Activated CD4-positive, alpha-beta memory T cell treated with anti-CD3 and anti-CD28 coated beads for 36 hours (primary cell): ENCODE results near the gene AK9. TPM values are rescaled to one million over a fixed set of nuclear protein-coding genes. Genes with fewer than 3 reads are reported as not detected.
A peak's percentile ranks its signal among the peaks of the same experiment; 100 is the strongest.
"Not testable (repeated sequence)": the region's sequence is repeated elsewhere in the genome, so short reads cannot be mapped to it uniquely, and the experiment has no call there.

Experiments
- CTCF ChIA-PET: fragments of 350-600 bp; sonication (Branson Sonifier 250); formaldehyde crosslinking; loops from one replicate; lab custom pipeline; 2021; ENCODE audit warnings: antibody characterized with exemption, inconsistent platforms; lab: Charles Lee
- POLR2A ChIA-PET: fragments of 350-600 bp; sonication (Branson Sonifier 250); formaldehyde crosslinking; loops from one replicate; lab custom pipeline; 2021; ENCODE audit warnings: antibody characterized with exemption; lab: Charles Lee
- DNase-seq: peaks from one replicate; pipeline ENCODE4 v3.0.0-alpha.2; 2020
- H3K27ac Mint-ChIP-seq: one replicate; pipeline ENCODE4 v1.8.0; 2021; ENCODE audit warnings: mixed read lengths
- H3K27me3 Mint-ChIP-seq: one replicate; pipeline ENCODE4 v1.8.0; 2021; ENCODE audit warnings: mixed read lengths
- H3K36me3 Mint-ChIP-seq: one replicate; pipeline ENCODE4 v1.8.0; 2021; ENCODE audit warnings: mixed read lengths
- H3K4me1 Mint-ChIP-seq: one replicate; pipeline ENCODE4 v1.8.0; 2021; ENCODE audit warnings: low read depth, mixed read lengths
- H3K4me3 Mint-ChIP-seq: one replicate; pipeline ENCODE4 v1.8.0; 2021; ENCODE audit warnings: mild to moderate bottlenecking, mixed read lengths
- H3K9me3 Mint-ChIP-seq: one replicate; pipeline ENCODE4 v1.8.0; 2021; ENCODE audit warnings: mixed read lengths
- intact Hi-C: fragments of 100-400 bp; cut with micrococcal nuclease; formaldehyde crosslinking; loops from one replicate; pipeline ENCODE4 v1.15.1; 2023
- total RNA-seq, 2 experiments: library from RNA; stranded (reverse); gene quantifications; one replicate each; pipeline ENCODE4 v1.2.3, GENCODE V29; 2021

Gene AK9
- total RNA-seq, 2 experiments from 2014 or later, result 2.2 to 2.8 TPM

DNA sequence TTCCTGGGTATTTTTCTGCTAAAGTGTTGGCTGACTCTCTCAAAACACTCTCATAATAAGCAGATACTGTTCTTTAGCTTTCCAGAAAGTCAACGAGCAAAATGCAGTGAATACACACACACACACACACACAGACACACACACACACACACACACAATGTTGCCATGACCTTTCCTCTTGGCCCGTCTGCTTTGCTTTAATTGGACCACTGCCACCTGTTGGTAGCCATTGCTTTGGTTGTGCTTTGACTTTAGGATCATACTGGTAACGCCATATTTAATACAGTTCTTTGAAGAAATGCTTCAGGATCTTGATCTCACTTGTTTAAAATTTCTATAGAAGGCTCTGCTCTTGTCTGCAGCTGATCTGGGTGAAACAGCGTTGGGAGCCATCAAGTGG is 4.5 kb upstream of the AK9 start:
- peaks cover 12% of the 10 kb centered on the region for H3K4me1 Mint-ChIP-seq
- no peak overlapping the region for H3K4me3 Mint-ChIP-seq
- H3K9me3 Mint-ChIP-seq, result no peaks in the 10 kb centered on the region
- H3K36me3 Mint-ChIP-seq, result peaks cover 10% of the 10 kb centered on the region
- POLR2A ChIA-PET, result no interaction called here
- peak; percentile 34 for DNase-seq
- H3K27ac Mint-ChIP-seq, result no peak overlapping the region
- H3K27me3 Mint-ChIP-seq, result no peaks in the 10 kb centered on the region
- intact Hi-C loops, result loop anchor here (10.0 kb wide), 2 partner anchors 101 to 511 kb away; no protein-coding TSS in a partner anchor
- CTCF ChIA-PET, result interaction anchor here (1.0 to 1.7 kb wide), 5 partner anchors 8 to 99 kb away, joined by 3 to 4 read pairs (median 3); no protein-coding TSS in a partner anchor

DNA sequence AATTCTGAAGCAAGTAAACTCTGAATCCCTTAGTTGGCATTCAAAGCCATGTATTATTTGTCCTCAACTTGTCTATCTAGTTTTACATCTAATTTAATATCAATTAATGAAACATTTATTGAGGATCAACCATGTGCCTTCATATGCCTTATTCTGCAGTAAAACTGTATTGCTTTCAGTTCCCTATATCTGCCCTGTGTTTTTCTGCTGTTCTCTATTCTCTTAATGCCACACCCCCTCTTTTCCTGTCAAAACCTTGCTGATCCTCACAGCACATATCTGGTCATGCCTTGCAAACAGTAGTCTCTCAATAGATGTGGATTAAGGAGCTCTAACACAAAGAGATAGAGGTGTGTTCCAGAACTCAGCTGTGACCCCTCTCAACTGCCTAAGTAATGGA is 2.1 kb upstream of the AK9 start:
- no peaks in the 10 kb centered on the region for H3K9me3 Mint-ChIP-seq
- no peak overlapping the region for H3K27ac Mint-ChIP-seq
- ChIA-PET CTCF (interaction anchor here (1.1 to 1.6 kb wide), 3 partner anchors 9 to 347 kb away, joined by 5 to 8 read pairs (median 5); no protein-coding TSS in a partner anchor), POLR2A (no interaction called here)
- H3K36me3 Mint-ChIP-seq, result peaks cover 10% of the 10 kb centered on the region
- peaks cover 16% of the 10 kb centered on the region for H3K4me1 Mint-ChIP-seq
- H3K27me3 Mint-ChIP-seq, result no peaks in the 10 kb centered on the region
- intact Hi-C loops, result loop anchor here (10.0 kb wide), 2 partner anchors 98 to 508 kb away; no protein-coding TSS in a partner anchor
- DNase-seq, result no peak
- H3K4me3 Mint-ChIP-seq, result no peak overlapping the region

DNA sequence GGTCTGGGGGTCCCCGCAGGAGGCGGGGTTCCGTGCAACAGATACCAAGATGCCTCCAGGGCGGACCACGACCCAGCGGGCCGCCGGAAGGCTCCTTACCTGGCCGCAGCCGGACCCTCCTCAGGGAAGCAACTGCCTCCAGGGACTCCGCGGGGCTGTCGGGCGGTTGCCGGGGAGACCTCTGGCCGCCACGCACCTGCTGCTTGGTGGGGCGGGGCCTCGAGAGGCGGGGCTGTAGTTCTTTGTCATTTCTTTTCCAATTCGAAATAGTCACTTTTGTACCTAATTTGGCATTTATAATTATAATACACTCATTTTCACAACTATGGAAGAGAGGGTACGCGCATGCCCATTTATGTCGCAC is 647 bp downstream of the AK9 start:
- ChIA-PET CTCF (interaction anchor here (3.0 kb wide), 1 partner anchor 349 kb away, joined by 26 read pairs; no protein-coding TSS in a partner anchor), POLR2A (interaction anchor here (2.0 kb wide), 1 partner anchor 350 kb away, joined by 5 read pairs; no protein-coding TSS in a partner anchor)

DNA sequence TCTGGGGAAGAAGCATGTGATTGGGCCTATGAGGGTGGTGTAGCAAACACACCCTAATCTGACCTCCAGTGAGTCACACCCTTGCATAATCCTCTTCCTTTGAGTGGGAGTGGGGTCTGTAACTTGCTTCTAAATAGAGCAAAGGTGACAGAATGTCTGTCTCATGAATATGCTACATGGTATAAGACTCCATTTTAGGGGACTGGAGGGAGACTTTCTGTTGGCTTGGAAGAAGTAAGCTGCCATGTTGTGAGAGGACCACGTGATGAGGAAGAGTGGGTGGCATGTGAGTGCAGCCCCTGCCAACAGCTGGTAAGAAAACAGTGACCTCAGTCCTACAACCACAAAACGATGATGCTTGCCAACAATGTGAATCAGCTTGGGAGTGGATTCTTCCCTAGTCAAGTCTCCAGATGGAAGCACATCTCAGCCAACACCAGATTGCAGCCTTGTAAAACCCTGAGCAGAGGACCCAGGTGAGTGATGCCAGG is 3.7 kb downstream of the AK9 start:
- intact Hi-C loops, result loop anchor here (5.0 kb wide), 1 partner anchor 205 kb away; the partner anchor contains the start of gene ZBTB24
- CTCF ChIA-PET, result interaction anchor here (0.7 to 1.8 kb wide), 3 partner anchors 18 to 352 kb away, joined by 3 to 9 read pairs (median 4); no protein-coding TSS in a partner anchor
- peak overlapping the region; percentile 31 for H3K27ac Mint-ChIP-seq
- peaks cover 24% of the 10 kb centered on the region for H3K4me1 Mint-ChIP-seq
- no peak overlapping the region for H3K4me3 Mint-ChIP-seq
- no peaks in the 10 kb centered on the region for H3K27me3 Mint-ChIP-seq
- peaks cover 5% of the 10 kb centered on the region for H3K9me3 Mint-ChIP-seq
- peaks cover 2% of the 10 kb centered on the region for H3K36me3 Mint-ChIP-seq
- DNase-seq, result peak; percentile 25
- POLR2A ChIA-PET, result no interaction called here

More for the DNA sequence above, 647 bp downstream of the AK9 start:
- Mint-ChIP-seq H3K4me3 (peak overlapping the region; percentile 96), H3K36me3 (no peaks in the 10 kb centered on the region), H3K9me3 (no peaks in the 10 kb centered on the region), H3K27ac (peak overlapping the region; percentile 89), H3K4me1 (peaks cover 30% of the 10 kb centered on the region), H3K27me3 (no peaks in the 10 kb centered on the region)
- intact Hi-C loops, result loop anchor here (2.0 to 10.0 kb wide), 7 partner anchors 14 to 596 kb away; partner anchors contain the start of genes CD164, CEP57L1 and SESN1
- DNase-seq, result peak; percentile 79

DNA sequence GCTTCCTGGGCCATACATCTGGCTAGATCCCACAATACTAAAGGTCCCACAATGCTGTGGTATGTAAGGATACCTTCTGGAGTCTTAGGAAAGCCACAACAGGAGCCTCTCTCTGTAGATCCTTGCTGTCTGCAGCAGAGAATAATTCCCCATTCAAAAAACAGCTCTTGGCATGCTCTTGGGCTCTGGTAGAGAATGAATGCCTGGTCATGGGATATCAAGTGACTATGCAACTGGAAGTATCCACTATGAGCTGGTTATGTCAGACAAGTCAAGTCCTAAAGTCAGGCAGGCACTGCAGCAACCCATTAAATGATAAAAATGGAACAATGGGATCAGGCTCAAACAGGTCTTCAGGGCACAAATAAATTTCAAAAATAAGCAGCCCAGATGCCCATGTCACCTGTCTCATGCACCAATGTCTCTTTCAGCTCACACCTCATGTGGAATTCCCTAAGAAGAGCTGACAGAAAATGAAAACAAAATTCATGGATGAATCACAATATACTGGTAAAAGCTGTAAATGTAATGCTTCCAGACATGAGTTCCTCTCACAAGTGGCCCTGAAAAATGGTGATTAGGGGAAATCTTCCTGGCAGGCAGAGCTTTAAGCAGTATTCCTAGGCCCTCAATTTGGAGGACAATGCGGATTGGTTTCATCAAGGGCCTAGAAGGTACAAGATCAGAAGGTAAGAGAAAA is 4.3 kb downstream of the AK9 start:
- ChIA-PET POLR2A (no interaction called here), CTCF (interaction anchor here (0.7 to 1.8 kb wide), 4 partner anchors 9 to 353 kb away, joined by 3 to 9 read pairs (median 4); no protein-coding TSS in a partner anchor)
- intact Hi-C loops, result loop anchor here (5.0 kb wide), 1 partner anchor 204 kb away; the partner anchor contains the start of gene ZBTB24
- DNase-seq, result no peak
- Mint-ChIP-seq H3K4me3 (no peak overlapping the region), H3K36me3 (peaks cover 4% of the 10 kb centered on the region), H3K4me1 (peaks cover 20% of the 10 kb centered on the region), H3K27ac (peak overlapping the region; percentile 31), H3K27me3 (no peaks in the 10 kb centered on the region), H3K9me3 (peaks cover 5% of the 10 kb centered on the region)

DNA sequence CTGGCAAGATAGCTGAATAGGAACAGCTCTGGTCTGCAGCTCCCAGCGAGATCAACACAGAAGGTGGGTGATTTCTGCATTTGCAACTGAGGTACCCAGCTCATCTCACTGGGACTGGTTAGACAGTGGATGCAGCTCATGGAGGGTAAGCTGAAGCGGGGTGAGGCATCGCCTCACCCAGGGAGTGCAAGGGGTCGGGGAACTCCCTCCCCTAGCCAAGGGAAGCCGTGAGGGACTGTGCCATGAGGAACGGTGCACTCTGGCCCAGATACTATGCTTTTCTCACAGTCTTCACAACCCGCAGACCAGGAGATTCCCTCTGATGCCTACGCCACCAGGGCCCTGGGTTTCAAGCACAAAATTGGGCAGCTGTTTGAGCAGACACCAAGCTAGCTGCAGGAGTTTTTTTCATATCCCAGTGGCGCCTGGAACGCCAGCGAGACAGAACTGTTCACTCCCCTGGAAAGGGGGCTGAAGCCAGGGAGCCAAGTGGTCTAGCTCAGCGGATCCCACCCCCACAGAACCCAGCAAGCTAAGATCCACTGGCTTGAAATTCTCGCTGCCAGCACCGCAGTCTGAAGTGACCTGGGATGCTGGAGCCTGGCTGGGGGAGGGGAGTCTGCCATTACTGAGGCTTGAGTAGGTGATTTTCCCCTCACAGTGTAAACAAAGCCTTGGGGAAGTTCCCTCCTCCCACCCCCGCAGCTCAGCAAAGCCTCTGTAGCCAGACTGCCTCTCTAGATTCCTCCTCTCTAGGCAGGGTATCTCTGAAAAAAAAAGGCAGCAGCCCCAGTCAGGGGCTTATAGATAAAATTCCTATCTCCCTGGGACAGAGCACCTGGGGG is 12.1 kb downstream of the AK9 start:
- DNase-seq, result peak; percentile 58
- H3K27me3 Mint-ChIP-seq, H3K9me3 Mint-ChIP-seq, POLR2A ChIA-PET, intact Hi-C loops, H3K27ac Mint-ChIP-seq, H3K4me1 Mint-ChIP-seq, H3K4me3 Mint-ChIP-seq: not testable (repeated sequence)
- CTCF ChIA-PET, result interaction anchor here (1.2 kb wide), 1 partner anchor 26 kb away, joined by 3 read pairs; no protein-coding TSS in a partner anchor
- H3K36me3 Mint-ChIP-seq, result peaks cover 11% of the 10 kb centered on the region

DNA sequence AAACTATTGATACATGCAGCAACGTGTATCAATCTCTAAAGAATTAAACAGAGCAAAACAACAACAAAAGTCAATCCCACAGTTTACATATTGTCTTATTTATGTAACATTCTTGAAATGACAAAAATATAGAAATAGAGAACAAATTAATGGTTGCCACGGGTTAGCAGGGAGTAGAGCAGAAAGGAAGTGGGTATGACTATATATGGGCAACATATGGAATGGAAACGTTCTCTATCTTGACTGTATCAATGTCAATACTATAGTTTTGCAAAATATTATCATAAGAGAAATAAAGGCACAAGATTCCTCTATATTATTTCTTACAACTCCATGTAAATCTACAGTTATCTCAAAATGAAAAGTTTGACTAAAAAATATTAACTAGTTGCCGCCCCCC is 12.8 kb downstream of the AK9 start:
- intact Hi-C loops, result no loop called here
- H3K4me3 Mint-ChIP-seq, result no peak overlapping the region

DNA sequence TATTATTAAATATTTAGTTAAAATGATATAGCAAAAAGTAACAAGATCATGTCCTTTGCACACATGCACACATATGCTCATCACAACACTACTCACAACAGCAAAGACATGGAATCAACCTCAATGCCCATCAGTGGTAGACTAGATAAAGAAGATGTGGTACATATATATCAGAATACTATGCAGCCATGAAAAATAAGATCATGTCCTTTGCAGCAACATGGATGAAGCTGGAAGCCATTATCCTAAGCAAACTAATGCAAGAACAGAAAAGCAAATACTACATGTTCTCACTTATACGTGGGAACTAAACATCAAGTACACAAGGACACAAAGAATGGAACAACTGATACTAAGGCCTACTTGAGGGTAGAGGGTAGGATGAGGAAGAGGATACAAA is 14.3 kb downstream of the AK9 start:
- peaks cover 4% of the 10 kb centered on the region for H3K9me3 Mint-ChIP-seq
- H3K27ac Mint-ChIP-seq, result no peak overlapping the region
- no peak for DNase-seq
- H3K27me3 Mint-ChIP-seq, result no peaks in the 10 kb centered on the region
- intact Hi-C loops, result no loop called here
- H3K4me3 Mint-ChIP-seq, result no peak overlapping the region
- CTCF ChIA-PET, result no interaction called here
- POLR2A ChIA-PET, result no interaction called here
- peaks cover 4% of the 10 kb centered on the region for H3K4me1 Mint-ChIP-seq
- H3K36me3 Mint-ChIP-seq, result peaks cover 13% of the 10 kb centered on the region

More for the DNA sequence above, 12.8 kb downstream of the AK9 start:
- ChIA-PET POLR2A (no interaction called here), CTCF (interaction anchor here (0.7 to 1.2 kb wide), 2 partner anchors 27 to 143 kb away, joined by 3 read pairs; no protein-coding TSS in a partner anchor)
- peaks cover 11% of the 10 kb centered on the region for H3K36me3 Mint-ChIP-seq
- H3K4me1 Mint-ChIP-seq, result peaks cover 4% of the 10 kb centered on the region
- no peak overlapping the region for H3K27ac Mint-ChIP-seq
- H3K9me3 Mint-ChIP-seq, result peaks cover 4% of the 10 kb centered on the region
- no peaks in the 10 kb centered on the region for H3K27me3 Mint-ChIP-seq
- DNase-seq, result no peak

DNA sequence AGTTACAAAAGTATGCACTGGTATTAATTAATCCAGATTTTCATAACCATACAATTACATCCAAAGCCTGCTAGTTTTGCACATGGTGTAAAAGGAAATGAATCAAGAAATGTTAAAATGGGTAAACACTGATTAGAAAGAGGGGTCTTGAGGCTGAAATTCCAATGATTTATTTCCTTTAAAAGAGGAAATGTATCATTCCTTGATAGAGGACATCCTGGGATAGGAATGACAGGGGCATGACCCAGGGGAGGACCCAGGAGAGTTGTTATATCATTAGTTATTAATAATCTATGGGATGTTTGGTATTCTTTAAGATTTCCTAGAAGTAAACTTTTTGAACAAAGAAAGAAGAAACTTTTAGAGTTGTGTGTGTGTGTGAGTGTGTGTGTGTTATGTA is 18.2 kb downstream of the AK9 start:
- POLR2A ChIA-PET, result no interaction called here
- H3K9me3 Mint-ChIP-seq, result peaks cover 4% of the 10 kb centered on the region
- no peak overlapping the region for H3K4me3 Mint-ChIP-seq
- DNase-seq, result no peak
- intact Hi-C loops, result no loop called here
- H3K4me1 Mint-ChIP-seq, result no peaks in the 10 kb centered on the region
- CTCF ChIA-PET, result no interaction called here
- peaks cover 26% of the 10 kb centered on the region for H3K36me3 Mint-ChIP-seq
- no peaks in the 10 kb centered on the region for H3K27me3 Mint-ChIP-seq
- H3K27ac Mint-ChIP-seq, result no peak overlapping the region

DNA sequence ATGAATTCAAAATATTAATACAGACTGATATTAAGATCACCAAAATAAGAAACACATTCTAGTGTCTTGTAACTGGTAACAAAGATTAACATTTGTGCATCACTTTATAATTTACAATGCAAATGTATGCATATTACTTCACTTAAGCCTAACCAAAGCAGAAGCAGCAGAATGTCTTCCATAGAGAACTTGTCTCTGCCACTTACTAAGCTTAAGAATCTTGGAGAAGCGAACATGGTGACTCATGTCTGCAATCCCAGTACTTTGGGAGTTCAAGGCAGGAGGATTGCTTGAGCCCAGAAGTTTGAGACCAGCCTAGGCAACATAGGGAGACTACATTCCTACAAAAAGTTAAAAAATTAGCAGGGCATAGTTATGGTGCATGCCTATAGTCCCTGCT is 18.8 kb downstream of the AK9 start:
- POLR2A ChIA-PET, result no interaction called here
- Mint-ChIP-seq H3K9me3 (peaks cover 4% of the 10 kb centered on the region), H3K27ac (no peak overlapping the region), H3K36me3 (peaks cover 26% of the 10 kb centered on the region), H3K4me1 (no peaks in the 10 kb centered on the region), H3K4me3 (no peak overlapping the region), H3K27me3 (no peaks in the 10 kb centered on the region)
- DNase-seq, result no peak
- CTCF ChIA-PET, result interaction anchor here (1.1 kb wide), 1 partner anchor 33 kb away, joined by 3 read pairs; no protein-coding TSS in a partner anchor
- intact Hi-C loops, result no loop called here

DNA sequence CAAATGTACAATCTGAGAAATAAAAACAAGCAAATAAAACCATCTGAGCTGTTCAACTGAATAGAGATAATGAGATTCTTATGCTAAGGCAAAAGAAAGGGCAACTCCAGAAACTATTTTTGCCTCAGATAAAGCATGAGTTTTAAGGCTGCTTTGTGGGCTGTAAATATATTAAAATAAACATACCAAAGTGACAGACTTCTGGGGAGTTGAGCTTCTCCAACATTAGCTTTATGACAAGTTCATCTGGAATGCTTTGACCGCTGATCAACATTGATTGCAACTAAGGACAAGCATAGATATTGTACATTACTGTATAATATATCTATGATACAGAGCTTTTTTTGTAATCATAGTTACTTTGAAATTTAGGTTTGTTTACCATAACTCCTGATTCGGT is 19.3 kb downstream of the AK9 start:
- Mint-ChIP-seq H3K4me3 (no peak overlapping the region), H3K27me3 (no peaks in the 10 kb centered on the region), H3K27ac (no peak overlapping the region), H3K4me1 (no peaks in the 10 kb centered on the region), H3K36me3 (peaks cover 24% of the 10 kb centered on the region), H3K9me3 (peaks cover 2% of the 10 kb centered on the region)
- ChIA-PET CTCF (interaction anchor here (1.1 kb wide), 1 partner anchor 34 kb away, joined by 3 read pairs; no protein-coding TSS in a partner anchor), POLR2A (no interaction called here)
- intact Hi-C loops, result no loop called here
- DNase-seq, result no peak
